ENCODE results near the gene PIGU.
A peak's percentile ranks its signal among the peaks of the same experiment; 100 is the strongest.
"Not testable (repeated sequence)": the region's sequence is repeated elsewhere in the genome, so short reads cannot be mapped to it uniquely, and the experiment has no call there.

PIGU gene

DNA sequence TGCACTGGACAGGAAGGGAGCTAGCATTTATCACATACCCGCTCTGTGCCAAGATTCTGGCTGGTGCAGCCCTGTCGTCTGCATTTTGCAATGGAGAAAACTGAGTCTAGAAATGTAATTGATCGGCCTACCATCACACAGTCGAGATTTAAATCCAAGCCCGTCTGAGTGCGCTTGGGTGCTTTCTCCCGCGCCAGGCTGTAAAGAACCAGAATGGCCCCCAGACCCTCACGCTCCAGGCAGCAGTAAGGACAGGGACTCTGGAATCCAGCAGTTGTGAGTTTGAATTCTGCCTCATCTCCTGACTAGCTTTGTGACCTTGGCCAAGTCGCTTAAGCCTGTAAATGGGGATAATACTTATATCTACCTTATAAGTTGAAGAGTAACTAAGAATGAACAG, 149.9 kb downstream of the PIGU start:
- DNase-seq: no peak

DNA sequence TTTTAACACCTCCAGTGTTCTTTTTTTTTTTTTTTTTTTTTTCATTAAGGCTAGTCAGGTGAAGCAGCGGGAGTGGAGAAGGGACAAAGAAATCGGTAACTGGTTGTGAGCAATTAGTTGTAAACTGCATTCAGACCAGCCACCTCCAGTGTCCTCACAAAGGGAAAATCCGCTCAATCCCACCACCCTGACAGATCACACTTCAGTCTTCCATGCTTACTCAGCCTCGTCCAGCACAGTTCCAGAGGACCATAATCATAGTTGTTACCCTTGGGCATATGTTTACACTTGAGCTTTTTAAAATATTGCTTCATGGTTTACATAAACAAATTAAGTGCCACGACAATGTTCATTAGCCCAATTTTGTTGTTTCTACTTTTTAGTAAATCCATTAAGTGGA, 150.4 kb downstream of the PIGU start:
- DNase-seq: no peak

DNA sequence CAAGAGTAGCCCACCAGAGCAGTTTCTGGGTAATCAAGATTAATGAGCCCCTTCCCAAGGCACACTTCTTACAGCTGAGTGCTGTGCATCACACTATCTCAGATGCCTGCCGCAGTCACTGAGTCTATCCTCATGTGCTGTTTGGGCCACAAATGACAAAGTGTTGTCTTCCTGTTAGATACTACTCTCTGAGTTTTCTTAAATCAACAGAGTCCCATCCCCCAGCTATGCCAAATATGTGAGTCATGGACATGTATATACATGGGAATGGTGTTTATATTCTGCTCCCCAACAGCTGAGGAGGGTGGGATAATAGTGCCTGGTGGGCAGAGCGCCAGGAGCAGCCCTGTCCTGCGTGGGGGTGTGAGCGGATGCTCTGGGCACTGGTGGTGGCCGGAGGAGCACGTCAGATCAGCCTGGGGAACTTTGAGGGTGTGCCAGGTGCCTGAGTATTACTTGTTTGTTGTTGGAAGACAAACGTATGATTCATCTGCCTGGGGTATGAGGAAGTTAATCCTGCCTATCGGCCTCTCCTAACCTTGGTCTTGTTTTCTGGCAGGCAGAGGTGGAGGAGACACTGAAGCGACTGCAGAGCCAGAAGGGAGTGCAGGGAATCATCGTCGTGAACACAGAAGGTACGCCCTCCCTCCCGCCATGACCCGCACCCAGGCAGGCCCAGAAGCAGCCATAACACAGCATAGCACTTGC, 151.0 kb downstream of the PIGU start:
- DNase-seq: no peak

DNA sequence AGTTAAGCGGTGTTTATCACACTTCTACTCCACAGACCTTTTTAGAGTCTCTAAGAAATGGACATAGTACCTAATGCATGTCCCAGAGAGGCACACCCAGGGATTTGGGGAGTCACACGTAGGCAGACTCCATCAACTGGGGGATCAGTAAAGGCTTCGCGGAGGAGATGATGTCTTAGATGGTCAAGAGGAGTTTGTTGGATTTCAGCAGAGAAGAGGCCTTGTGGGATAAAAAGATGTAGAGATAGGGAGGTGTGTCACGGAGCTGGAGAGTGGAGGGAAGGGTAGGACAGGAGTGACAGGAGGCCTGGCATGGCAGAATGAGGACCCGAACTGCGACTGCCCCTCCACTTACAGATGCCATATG, 151.6 kb downstream of the PIGU start:
- no peak for DNase-seq

DNA sequence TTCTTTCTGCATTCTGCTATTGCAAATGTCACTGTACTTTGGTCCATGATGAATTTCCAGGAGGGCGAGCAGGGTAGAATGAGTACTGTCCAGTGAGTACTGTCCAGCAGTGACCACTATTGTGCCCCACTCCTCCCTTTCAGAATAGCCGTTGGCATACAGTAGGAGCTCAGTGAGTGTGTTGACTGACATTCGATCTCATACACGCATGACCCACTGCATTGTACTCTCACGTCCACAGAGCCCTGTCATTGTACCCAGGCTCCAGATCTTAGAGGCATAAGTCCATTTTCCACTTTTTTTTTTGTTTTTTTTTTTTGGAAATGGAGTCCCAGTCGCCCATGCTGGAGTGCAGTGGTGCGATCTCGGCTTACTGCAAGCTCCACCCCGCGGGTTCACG, 152.5 kb downstream of the PIGU start:
- no peak for DNase-seq

DNA sequence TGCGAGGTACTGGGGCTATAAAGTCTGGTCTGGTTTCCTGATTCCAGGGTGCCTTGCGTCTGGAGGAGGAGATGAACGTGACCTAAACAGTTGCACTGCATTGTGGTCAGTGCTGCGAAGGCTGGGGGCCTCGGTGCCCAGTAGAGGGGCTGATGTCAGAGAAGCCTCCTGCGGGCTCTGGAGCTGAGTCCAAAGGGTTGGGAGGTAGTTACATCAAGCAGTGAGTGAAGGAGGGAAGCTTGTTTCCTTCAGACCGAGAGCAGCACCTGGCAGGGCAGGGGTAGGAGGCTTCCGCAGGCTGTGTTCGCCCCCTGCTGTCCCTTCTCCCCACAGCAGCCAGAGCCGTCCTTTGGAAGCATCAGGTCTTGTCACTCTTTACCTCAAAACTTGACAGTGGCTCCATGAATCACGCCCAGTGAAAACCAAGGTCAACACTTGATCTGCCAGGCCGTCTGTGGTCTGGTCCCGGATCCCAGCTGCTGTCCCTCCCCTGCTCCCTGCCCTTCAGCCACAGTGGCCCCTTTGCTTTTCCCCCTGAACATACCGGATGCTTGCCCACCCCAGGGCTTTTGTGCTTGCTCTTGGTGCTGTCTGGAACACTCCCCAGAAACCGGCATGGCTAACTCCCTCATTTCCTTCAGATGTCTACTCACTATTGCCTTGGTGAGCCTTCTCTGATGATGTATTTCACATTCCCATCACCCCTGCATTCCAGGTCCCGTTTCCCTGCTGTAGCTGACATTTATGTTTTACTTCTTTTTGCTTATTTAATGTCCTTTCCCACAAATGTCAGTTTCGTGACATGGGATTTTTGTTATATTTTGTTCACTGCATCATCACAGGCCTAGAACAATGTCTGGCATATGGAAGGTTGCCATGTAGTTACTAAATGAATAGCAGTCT, 153.7 kb downstream of the PIGU start:
- peak; percentile 59 for DNase-seq

DNA sequence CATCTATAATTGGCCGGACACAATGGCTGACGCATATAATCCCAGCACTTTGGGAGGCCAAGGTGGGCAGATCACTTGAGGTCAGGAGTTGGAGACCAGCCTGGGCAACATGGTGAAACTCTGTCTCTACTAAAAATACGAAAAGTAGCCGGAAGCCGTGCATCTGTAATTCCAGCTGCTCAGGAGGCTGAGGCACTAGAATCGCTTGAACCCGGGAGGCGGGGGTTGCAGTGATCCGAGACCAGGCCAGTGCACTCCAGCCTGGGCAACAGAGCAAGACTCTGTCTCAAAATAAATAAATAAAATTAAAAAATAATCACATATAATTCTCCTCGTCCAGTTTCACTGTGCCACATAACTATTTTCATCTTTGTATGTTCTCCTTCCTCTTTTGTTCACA, 157.1 kb downstream of the PIGU start:
- not testable (repeated sequence) for DNase-seq

DNA sequence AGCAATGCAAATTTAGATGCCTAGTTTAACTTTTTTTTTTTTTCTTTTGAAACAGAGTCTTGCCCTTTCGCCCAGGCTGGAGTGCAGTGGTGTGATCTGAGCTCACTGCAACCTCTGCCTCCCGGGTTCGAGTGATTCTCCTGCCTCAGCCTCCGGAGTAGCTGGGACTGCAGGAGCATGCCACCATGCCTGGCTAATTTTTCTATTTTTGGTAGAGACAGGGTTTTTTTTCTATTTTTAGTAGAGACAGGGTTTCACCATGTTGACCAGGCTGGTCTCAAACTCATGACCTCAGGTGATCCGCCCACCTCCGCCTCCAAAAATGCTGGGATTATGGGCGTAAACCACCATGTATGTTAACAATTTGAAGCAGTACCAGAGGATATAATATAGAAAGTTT, 158.0 kb downstream of the PIGU start:
- DNase-seq: not testable (repeated sequence)

DNA sequence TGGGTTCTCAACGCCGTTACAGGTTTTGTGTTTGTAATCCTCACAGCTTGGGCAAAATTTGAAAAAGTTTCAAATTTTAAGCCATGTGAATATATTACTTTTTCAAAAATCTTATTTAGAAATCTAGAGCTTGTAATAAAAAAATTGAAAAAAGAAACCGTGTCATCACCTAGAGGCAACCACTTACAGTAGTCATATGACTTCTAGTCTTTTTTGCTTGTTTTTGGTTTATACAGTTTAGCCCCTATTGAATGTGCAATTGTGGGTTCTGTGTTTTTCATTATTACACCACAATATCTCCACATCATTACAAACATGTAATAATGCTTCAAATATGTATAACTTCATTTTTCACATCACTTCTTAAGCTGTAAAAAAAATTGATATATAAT, 159.8 kb downstream of the PIGU start:
- DNase-seq: no peak

DNA sequence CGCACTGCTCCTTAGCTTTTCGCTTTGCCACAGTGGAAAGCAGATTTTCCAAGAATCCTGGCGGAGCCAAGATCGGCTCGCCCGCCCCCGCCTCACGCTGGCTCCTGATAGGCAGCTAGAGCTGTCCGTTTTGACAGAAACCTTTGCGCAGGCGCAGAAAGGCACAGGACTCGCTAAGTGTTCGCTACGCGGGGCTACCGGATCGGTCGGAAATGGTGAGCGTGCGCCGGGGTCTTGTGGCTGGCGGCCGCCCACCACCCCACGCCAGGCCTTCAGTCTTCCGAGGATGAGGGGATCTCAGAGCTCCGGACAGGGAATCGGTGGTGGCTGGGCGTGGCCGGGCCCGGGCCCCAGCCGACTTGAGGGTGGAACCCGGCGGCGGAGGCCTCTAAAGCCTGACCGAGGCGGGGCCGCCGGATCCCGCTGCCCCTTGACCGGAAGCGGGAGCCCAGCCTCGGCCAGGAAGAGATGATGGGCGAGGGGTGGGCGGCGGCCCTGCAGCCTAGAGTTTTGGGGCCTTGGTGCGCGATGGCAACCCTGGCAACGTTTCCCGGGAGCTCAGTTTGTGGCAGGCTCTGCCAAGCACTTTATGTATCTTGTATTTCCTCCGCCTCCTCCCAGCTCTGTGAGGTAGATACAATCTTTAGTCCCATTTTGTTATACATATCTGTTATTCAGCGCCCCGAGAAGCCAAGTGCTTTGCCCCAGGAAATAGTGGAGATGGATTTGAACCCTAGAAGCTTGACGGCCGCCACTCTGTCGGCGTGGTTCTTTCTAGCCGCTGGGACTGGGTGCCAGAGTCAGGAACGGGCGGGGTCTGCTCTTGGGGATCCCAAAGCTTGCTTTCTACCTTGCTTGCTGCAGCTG, 160.4 kb downstream of the PIGU start, which contains the start of gene DYNLRB1:
DYNLRB1 (plus strand) TSS at position 176 of the 867 bp plus-strand sequence; CDS start at position 213, 37 bp downstream.
- DNase-seq: peak; percentile 94

DNA sequence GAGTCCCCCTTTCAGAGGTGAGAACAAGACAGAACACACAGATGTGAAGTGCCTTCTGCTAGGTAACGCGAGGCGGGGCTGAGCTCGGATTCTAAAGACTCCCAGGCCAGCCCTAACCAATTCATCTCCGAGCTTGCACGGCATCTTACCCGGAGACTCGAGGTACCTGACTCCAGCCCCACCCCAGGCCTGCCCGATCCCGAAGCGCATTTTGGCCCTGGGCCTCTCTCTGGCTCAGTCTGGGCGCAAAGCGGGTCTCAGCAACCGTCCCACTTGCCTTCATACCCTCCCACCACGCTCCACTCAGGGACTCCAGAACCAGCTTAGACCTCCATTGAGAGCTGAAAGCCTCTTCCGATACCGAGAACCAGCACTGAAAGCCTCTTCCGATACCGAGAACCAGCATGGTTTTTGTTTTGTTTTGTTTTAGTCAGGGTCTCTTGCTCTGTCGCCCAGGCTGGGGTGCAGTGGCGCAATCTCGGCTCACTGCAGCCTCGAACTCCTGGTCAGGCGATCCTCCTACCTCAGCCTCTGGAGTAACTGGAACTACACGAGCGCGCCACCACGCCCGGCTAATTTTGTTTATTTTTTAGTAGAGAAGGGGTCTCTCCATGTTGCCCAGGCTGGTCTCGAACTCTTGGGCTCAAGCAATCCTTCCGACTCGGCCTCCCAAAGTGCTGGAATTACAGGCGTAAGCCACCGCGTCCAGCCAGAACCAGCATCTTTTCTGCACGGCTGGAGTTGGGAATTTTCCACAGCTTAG, 161.2 kb downstream of the PIGU start:
- peak; percentile 64 for DNase-seq

DNA sequence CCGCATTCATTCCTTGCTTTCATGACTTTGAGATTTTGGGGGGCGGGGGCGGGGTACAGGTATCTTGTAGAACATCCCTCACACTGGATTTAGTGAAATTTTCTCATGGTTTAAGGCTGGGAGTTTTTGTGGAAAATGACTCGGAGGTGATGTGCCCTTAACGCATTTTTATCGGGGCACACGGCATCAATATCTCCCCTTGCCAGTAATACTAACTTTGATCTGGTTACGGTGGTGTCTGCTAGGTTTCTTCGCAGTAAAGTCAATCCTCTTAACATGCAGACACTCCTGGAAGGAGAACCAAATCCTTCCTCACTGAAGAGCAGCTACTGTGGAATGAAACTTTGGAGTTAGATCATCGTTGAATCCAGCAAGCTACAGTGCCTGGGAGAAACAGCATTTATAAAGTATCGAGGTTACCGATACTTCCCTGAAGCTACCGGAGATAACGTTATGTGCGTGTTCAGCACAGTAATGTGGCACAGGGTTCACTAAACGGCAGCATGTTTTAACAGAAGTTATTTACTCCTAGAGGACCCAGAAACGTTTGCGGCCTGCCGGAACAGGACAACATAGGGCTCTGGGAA, 161.9 kb downstream of the PIGU start:
- DNase-seq: no peak

DNA sequence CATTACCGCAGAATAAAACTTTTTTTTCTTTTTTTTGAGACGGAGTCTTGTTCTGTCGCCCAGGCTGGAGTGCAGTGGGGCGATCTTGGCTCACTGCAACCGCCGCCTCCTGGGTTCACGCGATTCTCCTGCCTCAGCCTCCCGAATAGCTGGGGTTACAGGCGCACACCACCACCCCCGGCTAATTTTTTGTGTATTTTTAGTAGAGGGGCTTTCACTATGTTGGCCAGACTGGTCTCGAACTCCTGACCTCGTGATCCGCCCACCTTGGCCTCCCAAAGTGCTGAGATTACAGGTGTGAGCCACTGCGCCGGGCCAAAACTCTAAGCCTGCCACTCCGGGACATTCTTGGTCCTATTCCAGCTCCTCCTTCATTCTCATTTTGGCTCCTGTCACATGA, 162.9 kb downstream of the PIGU start:
- DNase-seq: not testable (repeated sequence)

DNA sequence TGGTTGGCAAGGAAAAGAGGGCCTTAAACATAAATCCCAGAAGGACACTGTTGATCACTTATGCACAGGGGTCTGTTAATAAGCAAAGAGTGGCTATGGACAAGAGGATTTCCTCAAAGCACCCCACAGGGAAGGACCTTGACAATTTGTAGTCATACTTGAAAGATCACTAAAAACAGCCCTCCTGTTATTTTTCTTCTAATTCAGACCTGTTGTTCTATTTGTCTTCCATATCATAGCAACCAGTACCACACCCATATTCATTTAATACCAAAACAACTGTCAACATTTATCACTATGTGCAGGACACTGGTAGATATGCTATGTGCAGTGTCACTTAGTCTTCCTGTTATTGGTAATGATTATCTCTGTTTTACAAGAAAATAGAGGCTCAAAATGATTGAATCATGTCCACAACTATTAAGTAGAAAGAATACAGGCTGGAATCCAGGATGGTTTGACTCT, 163.9 kb downstream of the PIGU start:
- no peak for DNase-seq

DNA sequence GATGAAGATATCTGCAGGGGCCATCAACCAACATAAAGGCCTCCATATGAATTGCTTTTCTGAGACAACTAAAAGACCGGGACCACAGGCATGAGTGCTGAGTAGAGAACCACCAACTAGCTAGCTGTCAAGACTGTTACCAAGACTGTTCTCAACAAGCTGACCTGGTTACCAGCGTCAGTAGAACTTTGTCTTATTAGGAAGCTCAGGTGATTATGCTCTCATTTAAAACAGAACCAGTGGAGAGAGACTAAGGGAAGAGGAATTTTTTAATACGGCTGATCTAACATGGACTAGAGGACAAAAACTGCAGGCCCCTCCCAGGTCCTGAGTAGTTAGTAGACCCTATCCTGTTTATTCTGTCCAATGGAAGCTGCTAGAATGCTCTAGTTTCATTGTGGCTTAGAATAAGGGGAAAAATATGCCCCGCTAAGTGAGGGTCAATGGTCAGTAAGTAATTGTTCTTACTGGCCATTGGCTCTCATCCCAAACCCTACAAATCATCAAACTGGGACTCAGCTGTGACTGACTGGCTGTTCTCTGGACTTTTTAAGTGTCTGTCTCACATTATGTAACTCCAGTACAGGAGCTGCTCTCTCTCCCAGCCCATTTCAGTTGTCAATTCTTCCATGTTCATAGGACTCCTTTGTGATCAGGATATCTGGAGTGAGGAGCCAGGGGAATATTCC, 164.5 kb downstream of the PIGU start:
- DNase-seq: no peak

DNA sequence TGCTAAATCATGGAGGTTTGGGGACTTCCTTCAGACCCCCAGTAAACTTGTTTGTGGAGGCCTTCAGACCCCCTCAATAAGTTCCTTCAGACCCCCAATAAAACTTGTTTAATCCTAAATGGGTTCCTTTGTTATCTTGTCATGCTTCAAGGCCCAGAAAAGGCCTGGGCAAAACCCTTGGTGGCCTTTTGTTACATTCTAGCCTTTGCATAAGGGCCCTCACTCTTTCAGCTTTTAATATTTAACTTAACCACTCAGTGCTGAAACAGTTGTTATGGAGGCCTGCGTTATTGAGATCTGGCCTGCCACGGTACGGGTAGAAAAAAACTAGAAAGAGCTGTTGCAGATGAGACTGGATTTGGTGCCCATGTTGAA, 165.0 kb downstream of the PIGU start:
- no peak for DNase-seq

DNA sequence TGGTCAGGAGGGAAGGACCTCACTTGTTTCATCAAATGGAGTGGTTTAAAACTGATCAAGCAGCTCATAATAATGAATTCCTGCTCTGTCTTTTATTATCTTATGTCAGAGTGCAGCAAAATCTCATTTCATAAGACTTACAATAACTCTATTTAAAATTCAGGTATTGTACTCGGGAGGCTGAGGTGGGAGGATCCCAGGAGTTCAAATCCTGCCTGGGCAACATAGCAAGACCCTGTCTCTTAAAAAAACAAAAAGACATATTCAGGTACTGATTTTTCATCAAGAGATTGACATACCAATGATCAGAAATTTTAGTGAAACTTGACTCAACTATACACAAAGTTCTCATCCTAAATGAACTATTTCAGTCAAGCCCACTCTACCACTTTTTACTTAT, 166.3 kb downstream of the PIGU start:
- no peak for DNase-seq
